ENCODE measurements around the gene PIK3R1. TPM values are rescaled to one million over a fixed set of nuclear protein-coding genes. Genes with fewer than 3 reads are reported as not detected.

The PIK3R1 gene
- total and polyA plus RNA-seq, 2 experiments from 2014 or later = 5.9 to 9.8 TPM

GRCh38 chr5:68290260-68290674, 74.7 kb downstream of the PIK3R1 start:
- peaks cover 23% of the 10 kb centered on the region for H3K36me3 Mint-ChIP-seq (ENCODE audit: low read depth)
- H3K4me1 ChIP-seq (ENCODE audit: insufficient read depth) = peaks cover 45% of the 10 kb centered on the region
- H3K27ac ChIP-seq (ENCODE audit: low read depth) = no peak overlapping the region
- DNase-seq (ENCODE audit: low spot score) = no peak
- no peaks in the 10 kb centered on the region for H3F3A ChIP-seq (replicated peaks; ENCODE audit: low read depth)
- ATAC-seq = no peak
- no peaks in the 10 kb centered on the region for H3K9me2 ChIP-seq (ENCODE audit: insufficient read depth)
- no peaks in the 10 kb centered on the region for H3K27me3 ChIP-seq (ENCODE audit: insufficient read depth)
- peaks cover 1% of the 10 kb centered on the region for H3K27me3 Mint-ChIP-seq (ENCODE audit: insufficient read depth, low read depth, poor library complexity)
- no peak overlapping the region for H3K4me3 ChIP-seq
- H3K36me3 ChIP-seq (ENCODE audit: insufficient read depth) = peaks cover 4% of the 10 kb centered on the region; the same call in 1 of the 2 replicates
- peak overlapping the region; percentile 86 for H3K4me3 Mint-ChIP-seq
- no peak overlapping the region for H2AFZ ChIP-seq
- H3K79me2 ChIP-seq (replicated peaks; ENCODE audit: insufficient read depth) = no peaks in the 10 kb centered on the region
- peak overlapping the region; percentile 12; the same call in 1 of the 2 replicates for H3K27ac Mint-ChIP-seq
- no peak for TF ChIP-seq CTCF (conservative IDR thresholded peaks at IDR 0.05; ENCODE audit: low read depth in 2 of 2)
- TF ChIP-seq ETS1 (IDR thresholded peaks at IDR 0.05) = no peak
- no peak for TF ChIP-seq CREB1 (CRISPR knock-in tag; IDR thresholded peaks at IDR 0.05; ENCODE audit: low read depth)
- no peak for TF ChIP-seq STAT1 (IDR thresholded peaks at IDR 0.05; ENCODE audit: unreplicated experiment)
- TF ChIP-seq ZNF462 (CRISPR knock-in tag; IDR thresholded peaks at IDR 0.05) = no peak
- TF ChIP-seq ZNF114 (CRISPR knock-in tag; IDR thresholded peaks at IDR 0.05) = no peak
- TF ChIP-seq POLR2AphosphoS5 (IDR thresholded peaks at IDR 0.05; ENCODE audit: low read depth) = no peak
- TF ChIP-seq EZH2phosphoT487 (IDR thresholded peaks at IDR 0.05; ENCODE audit: unreplicated experiment) = no peak
- TF ChIP-seq ZNF331 (CRISPR knock-in tag; IDR thresholded peaks at IDR 0.05; ENCODE audit: low read depth) = no peak
- TF ChIP-seq EZH2 (IDR thresholded peaks at IDR 0.05; ENCODE audit: low read depth, unreplicated experiment) = no peak
- TF ChIP-seq JUNB (IDR thresholded peaks at IDR 0.05; ENCODE audit: unreplicated experiment) = no peak
- peaks cover 56% of the 10 kb centered on the region for H3K4me1 Mint-ChIP-seq
- H3K9me3 Mint-ChIP-seq = no peaks in the 10 kb centered on the region
- H3K4me2 ChIP-seq = 0 out of 2 replicates have a peak overlapping the region, but pooled peaks have one; percentile 90
- H4K20me1 ChIP-seq (replicated peaks; ENCODE audit: insufficient read depth) = no peaks in the 10 kb centered on the region
